WERI-Rb-1 (cell line): ENCODE data around the gene APCS.

Source experiments
- DNase-seq: peaks from one replicate; pipeline ENCODE4 v3.0.0-alpha.2; 2020
- H3K27ac ChIP-seq: fragments of 250-450 bp; sonication (Bioruptor Pico); 2 replicates; pipeline ENCODE4 v1.5.1; 2020; ENCODE audit warnings: mild to moderate bottlenecking, moderate library complexity
- H3K27me3 ChIP-seq: fragments of 250-450 bp; sonication (Bioruptor Pico); 2 replicates; pipeline ENCODE4 v1.5.1; 2021; ENCODE audit warnings: mild to moderate bottlenecking, low read depth, moderate library complexity; ENCODE audit not compliant: insufficient read depth, severe bottlenecking
- H3K36me3 ChIP-seq: fragments of 250-450 bp; sonication (Bioruptor Pico); 2 replicates; pipeline ENCODE4 v1.5.1; 2020; ENCODE audit warnings: mild to moderate bottlenecking, moderate library complexity
- H3K4me3 ChIP-seq: 2 replicates; pipeline ENCODE4 v1.5.1; 2011; ENCODE audit warnings: low read depth, mild to moderate bottlenecking, control low read depth, low read length
- H3K9me3 ChIP-seq: fragments of 250-450 bp; sonication (Bioruptor Pico); 2 replicates; pipeline ENCODE4 v1.5.1; 2021; ENCODE audit warnings: mild to moderate bottlenecking, moderate library complexity; ENCODE audit not compliant: severe bottlenecking
- CTCF ChIP-seq: IDR thresholded peaks from 2 replicates; pipeline ENCODE4 v1.5.1; 2011; ENCODE audit warnings: low read depth, mild to moderate bottlenecking, control low read depth, inconsistent platforms, low read length

APCS gene

GRCh38 chr1:159561497-159561896, 26.1 kb upstream of the APCS start:
- H3K27me3 ChIP-seq, result peaks cover 79% of the 10 kb centered on the region
- H3K9me3 ChIP-seq, result no peaks in the 10 kb centered on the region
- no peak overlapping the region for H3K27ac ChIP-seq
- no peak for DNase-seq
- no peaks in the 10 kb centered on the region for H3K36me3 ChIP-seq
- no peak for TF ChIP-seq CTCF
- no peak overlapping the region for H3K4me3 ChIP-seq

DNA sequence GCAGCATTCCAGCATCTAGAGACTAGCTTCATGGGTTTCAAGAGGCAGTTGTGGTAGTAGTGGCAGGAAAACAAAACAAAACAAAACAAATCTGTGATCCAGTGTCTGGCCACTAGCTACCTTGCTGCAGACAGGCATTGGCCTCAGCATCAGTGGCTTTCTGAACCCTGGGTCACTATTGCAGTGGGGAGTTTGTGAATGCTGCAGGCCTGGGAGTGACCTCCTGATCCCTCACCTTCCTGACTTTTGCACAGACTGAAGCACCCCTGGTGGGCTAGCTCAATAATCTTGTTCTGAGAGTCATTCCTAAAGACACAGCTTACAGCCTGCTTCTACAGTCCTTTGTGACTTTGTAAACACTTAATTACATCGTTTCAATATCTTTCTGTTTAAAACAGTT, 24.9 kb upstream of the APCS start:
- no peak for TF ChIP-seq CTCF
- no peak overlapping the region for H3K4me3 ChIP-seq
- no peaks in the 10 kb centered on the region for H3K36me3 ChIP-seq
- H3K27me3 ChIP-seq, result peaks cover 71% of the 10 kb centered on the region
- no peak overlapping the region for H3K27ac ChIP-seq
- H3K9me3 ChIP-seq, result no peaks in the 10 kb centered on the region
- DNase-seq, result no peak

- Histone ChIP-seq H3K27me3 (peaks cover 78% of the 10 kb centered on the region), H3K27ac (no peak overlapping the region), H3K9me3 (no peaks in the 10 kb centered on the region), H3K36me3 (no peaks in the 10 kb centered on the region), H3K4me3 (no peak overlapping the region)
- TF ChIP-seq CTCF, result no peak
- no peak for DNase-seq
Measured at GRCh38 chr1:159577446-159577845, 10.2 kb upstream of the APCS start.

DNA sequence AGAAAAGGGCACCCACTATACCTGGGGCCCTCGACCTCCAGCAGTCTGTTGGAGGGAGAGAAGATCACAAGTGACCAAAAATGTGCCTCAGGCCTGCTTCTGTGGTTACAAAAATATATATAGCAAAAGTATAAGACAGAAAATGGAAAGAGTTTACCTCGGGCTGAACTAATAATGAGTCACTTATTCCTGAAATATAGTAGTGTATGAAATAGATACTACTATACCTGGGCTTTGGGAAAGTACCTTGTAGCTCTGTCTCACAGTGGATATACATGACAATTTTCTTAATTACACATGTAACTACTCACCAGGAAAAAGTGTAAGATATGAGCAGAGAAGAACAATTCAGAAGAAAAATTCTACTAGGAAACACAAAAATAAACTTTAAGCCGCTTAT, 7.3 kb upstream of the APCS start:
- no peaks in the 10 kb centered on the region for H3K36me3 ChIP-seq
- H3K27ac ChIP-seq, result no peak overlapping the region
- no peak for DNase-seq
- TF ChIP-seq CTCF, result no peak
- no peak overlapping the region for H3K4me3 ChIP-seq
- H3K9me3 ChIP-seq, result no peaks in the 10 kb centered on the region
- H3K27me3 ChIP-seq, result peaks cover 72% of the 10 kb centered on the region

GRCh38 chr1:159581422-159581821, 6.2 kb upstream of the APCS start:
- peaks cover 68% of the 10 kb centered on the region for H3K27me3 ChIP-seq
- H3K9me3 ChIP-seq, result no peaks in the 10 kb centered on the region
- H3K27ac ChIP-seq, result no peak overlapping the region
- no peak overlapping the region for H3K4me3 ChIP-seq
- no peak for TF ChIP-seq CTCF
- no peak for DNase-seq
- no peaks in the 10 kb centered on the region for H3K36me3 ChIP-seq

- Histone ChIP-seq H3K27ac (no peak overlapping the region), H3K27me3 (peaks cover 67% of the 10 kb centered on the region), H3K4me3 (no peak overlapping the region), H3K9me3 (no peaks in the 10 kb centered on the region), H3K36me3 (no peaks in the 10 kb centered on the region)
- no peak for DNase-seq
- no peak for TF ChIP-seq CTCF
Measured at GRCh38 chr1:159584536-159584935, 3.1 kb upstream of the APCS start.
